ENCODE results near the gene INTS1. TPM values are rescaled to one million over a fixed set of nuclear protein-coding genes. Genes with fewer than 3 reads are reported as not detected.

INTS1 gene
- polyA plus RNA-seq, 1 donor from 2014 or later, result 21.1 TPM

DNA sequence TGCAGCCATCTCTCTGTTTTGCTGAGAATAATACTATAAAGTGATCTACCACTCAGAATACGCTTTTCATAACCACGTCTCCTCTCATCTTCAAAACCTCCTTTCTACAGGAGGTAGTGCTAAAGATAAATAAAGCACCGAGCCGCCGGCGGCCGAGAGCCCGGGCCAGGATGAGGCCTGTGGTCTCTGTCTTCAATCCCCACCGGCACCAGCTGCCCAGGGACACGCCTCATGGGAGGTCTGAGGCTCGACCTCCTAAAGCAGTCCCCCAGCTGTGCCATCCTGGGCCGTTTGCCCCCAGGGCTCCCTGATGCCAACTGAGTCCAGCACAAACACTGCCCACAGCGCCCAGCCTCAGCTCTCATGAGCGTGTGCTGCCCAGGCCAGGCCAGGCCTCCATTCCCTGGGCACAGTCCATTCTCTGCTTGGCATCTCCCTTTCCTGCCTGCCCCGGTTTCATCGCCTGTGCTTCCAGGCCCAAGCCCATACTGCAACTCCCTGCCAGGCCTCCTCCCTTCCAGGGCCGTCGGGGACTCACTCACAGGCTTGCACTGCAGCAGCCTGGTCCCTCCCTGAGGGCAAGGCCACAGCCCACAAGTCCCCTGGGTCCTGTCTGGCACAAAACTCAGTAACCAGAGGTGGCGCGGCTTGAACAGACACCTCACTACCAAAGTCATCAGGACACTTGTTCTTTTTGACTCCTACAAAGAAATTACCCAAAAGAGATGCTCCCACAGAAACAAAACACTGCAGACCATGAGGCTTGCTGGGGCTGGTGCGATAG, 2.5 kb downstream of the INTS1 start:
- no peaks in the 10 kb centered on the region for H3K9me3 ChIP-seq (ENCODE audit: low read length)
- H3K4me3 ChIP-seq (ENCODE audit: low read length), result no peak overlapping the region
- H3K4me2 ChIP-seq (ENCODE audit: low read length), result no peak overlapping the region
- no peaks in the 10 kb centered on the region for H3F3A ChIP-seq (ENCODE audit: insufficient read depth, low read length, poor library complexity, severe bottlenecking)
- H3K9me2 ChIP-seq (ENCODE audit: insufficient read depth, low read length), result no peaks in the 10 kb centered on the region
- no peaks in the 10 kb centered on the region for H3K36me3 ChIP-seq (ENCODE audit: insufficient read depth, low read length)
- no peak overlapping the region for H3K9ac ChIP-seq (ENCODE audit: low read length)
- H3K27me3 ChIP-seq (ENCODE audit: insufficient read depth, low read depth, low read length), result no peaks in the 10 kb centered on the region
- H2AFZ ChIP-seq (ENCODE audit: low read depth, low read length), result no peak overlapping the region
- no peak for TF ChIP-seq EP300 (conservative IDR thresholded peaks at IDR 0.05; ENCODE audit: poor library complexity, severe bottlenecking)
- no peak for TF ChIP-seq POLR2AphosphoS5 (IDR thresholded peaks at IDR 0.05)
- no peak for TF ChIP-seq TAF1 (IDR thresholded peaks at IDR 0.05; ENCODE audit: low read depth)
- no peak for TF ChIP-seq SMC3 (conservative IDR thresholded peaks at IDR 0.05; ENCODE audit: poor library complexity)
- TF ChIP-seq RAD21 (conservative IDR thresholded peaks at IDR 0.05), result no peak
- H3K27ac ChIP-seq (ENCODE audit: low read length), result no peak overlapping the region
- H3K79me2 ChIP-seq (replicated peaks; ENCODE audit: insufficient read depth, low read length), result peaks cover 13% of the 10 kb centered on the region
- no peaks in the 10 kb centered on the region for H4K20me1 ChIP-seq (ENCODE audit: insufficient read depth)

DNA sequence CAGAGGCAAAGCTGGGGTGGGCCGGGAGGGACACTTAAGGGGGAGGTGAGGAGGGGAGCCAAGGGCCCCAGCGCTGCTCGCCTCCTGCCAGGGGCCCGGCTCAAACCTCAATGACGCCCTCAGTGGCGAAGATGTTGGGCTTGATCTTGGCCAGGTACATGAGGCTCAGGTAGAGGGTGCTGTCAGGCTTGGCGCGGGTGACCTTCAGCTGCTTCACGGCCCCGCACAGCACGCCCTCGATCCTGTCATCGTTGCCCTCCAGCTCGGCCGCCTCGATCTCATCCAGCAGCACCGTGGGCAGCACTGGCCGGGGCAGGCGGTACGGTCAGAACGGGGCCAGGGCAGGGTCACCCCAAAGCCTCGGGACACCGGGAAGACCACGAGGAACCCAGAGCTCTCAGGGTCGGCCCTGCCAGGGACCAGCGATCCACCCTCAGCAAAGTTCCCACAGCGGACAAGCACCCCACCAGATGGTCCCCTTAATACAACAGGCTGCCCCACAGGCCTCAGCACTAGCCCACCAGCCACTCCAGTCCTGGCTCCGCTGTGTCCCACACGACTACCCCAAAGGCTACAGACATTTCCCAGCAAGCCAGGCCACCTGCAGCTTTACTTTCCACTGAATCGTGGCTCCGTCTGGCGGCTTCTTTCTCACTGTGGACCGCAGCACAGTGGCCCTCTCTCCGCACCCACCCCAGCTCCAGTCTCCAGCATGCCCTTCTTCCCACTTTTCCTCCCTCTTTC, 4.0 kb downstream of the INTS1 start:
- Histone ChIP-seq H2AFZ (ENCODE audit: low read depth, low read length) (no peak overlapping the region), H3K36me3 (ENCODE audit: insufficient read depth, low read length) (no peaks in the 10 kb centered on the region), H3F3A (ENCODE audit: insufficient read depth, low read length, poor library complexity, severe bottlenecking) (no peaks in the 10 kb centered on the region), H3K9me3 (ENCODE audit: low read length) (no peaks in the 10 kb centered on the region), H3K27me3 (ENCODE audit: insufficient read depth, low read depth, low read length) (no peaks in the 10 kb centered on the region), H4K20me1 (ENCODE audit: insufficient read depth) (no peaks in the 10 kb centered on the region), H3K9ac (ENCODE audit: low read length) (no peak overlapping the region), H3K4me3 (ENCODE audit: low read length) (no peak overlapping the region), H3K9me2 (ENCODE audit: insufficient read depth, low read length) (no peaks in the 10 kb centered on the region), H3K27ac (ENCODE audit: low read length) (no peak overlapping the region), H3K79me2 (replicated peaks; ENCODE audit: insufficient read depth, low read length) (peaks cover 13% of the 10 kb centered on the region), H3K4me2 (ENCODE audit: low read length) (no peak overlapping the region)
- TF ChIP-seq SMC3 (conservative IDR thresholded peaks at IDR 0.05; ENCODE audit: poor library complexity), result no peak
- no peak for TF ChIP-seq RAD21 (conservative IDR thresholded peaks at IDR 0.05)
- no peak for TF ChIP-seq EP300 (conservative IDR thresholded peaks at IDR 0.05; ENCODE audit: poor library complexity, severe bottlenecking)
- no peak for TF ChIP-seq TAF1 (IDR thresholded peaks at IDR 0.05; ENCODE audit: low read depth)
- TF ChIP-seq, protein P1, sequence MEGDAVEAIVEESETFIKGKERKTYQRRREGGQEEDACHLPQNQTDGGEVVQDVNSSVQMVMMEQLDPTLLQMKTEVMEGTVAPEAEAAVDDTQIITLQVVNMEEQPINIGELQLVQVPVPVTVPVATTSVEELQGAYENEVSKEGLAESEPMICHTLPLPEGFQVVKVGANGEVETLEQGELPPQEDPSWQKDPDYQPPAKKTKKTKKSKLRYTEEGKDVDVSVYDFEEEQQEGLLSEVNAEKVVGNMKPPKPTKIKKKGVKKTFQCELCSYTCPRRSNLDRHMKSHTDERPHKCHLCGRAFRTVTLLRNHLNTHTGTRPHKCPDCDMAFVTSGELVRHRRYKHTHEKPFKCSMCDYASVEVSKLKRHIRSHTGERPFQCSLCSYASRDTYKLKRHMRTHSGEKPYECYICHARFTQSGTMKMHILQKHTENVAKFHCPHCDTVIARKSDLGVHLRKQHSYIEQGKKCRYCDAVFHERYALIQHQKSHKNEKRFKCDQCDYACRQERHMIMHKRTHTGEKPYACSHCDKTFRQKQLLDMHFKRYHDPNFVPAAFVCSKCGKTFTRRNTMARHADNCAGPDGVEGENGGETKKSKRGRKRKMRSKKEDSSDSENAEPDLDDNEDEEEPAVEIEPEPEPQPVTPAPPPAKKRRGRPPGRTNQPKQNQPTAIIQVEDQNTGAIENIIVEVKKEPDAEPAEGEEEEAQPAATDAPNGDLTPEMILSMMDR (IDR thresholded peaks at IDR 0.05; ENCODE audit: poor library complexity, severe bottlenecking), result no peak
- TF ChIP-seq POLR2AphosphoS5 (IDR thresholded peaks at IDR 0.05), result no peak
- TF ChIP-seq MXI1 (conservative IDR thresholded peaks at IDR 0.05; ENCODE audit: poor library complexity, severe bottlenecking), result no peak
- no peak for TF ChIP-seq EZH2 (IDR thresholded peaks at IDR 0.05; ENCODE audit: borderline replicate concordance, insufficient read depth, low read length, poor library complexity, severe bottlenecking)
- TF ChIP-seq, protein P2, sequence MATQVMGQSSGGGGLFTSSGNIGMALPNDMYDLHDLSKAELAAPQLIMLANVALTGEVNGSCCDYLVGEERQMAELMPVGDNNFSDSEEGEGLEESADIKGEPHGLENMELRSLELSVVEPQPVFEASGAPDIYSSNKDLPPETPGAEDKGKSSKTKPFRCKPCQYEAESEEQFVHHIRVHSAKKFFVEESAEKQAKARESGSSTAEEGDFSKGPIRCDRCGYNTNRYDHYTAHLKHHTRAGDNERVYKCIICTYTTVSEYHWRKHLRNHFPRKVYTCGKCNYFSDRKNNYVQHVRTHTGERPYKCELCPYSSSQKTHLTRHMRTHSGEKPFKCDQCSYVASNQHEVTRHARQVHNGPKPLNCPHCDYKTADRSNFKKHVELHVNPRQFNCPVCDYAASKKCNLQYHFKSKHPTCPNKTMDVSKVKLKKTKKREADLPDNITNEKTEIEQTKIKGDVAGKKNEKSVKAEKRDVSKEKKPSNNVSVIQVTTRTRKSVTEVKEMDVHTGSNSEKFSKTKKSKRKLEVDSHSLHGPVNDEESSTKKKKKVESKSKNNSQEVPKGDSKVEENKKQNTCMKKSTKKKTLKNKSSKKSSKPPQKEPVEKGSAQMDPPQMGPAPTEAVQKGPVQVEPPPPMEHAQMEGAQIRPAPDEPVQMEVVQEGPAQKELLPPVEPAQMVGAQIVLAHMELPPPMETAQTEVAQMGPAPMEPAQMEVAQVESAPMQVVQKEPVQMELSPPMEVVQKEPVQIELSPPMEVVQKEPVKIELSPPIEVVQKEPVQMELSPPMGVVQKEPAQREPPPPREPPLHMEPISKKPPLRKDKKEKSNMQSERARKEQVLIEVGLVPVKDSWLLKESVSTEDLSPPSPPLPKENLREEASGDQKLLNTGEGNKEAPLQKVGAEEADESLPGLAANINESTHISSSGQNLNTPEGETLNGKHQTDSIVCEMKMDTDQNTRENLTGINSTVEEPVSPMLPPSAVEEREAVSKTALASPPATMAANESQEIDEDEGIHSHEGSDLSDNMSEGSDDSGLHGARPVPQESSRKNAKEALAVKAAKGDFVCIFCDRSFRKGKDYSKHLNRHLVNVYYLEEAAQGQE (IDR thresholded peaks at IDR 0.05; ENCODE audit: borderline replicate concordance), result no peak
